B cell (primary cell): ENCODE measurements around the gene SLC35E3.

Source experiments
- EZH2 ChIP-seq: IDR thresholded peaks from 2 replicates; pipeline ENCODE4 v1.6.1; 2012; ENCODE audit warnings: borderline replicate concordance, low read depth, mild to moderate bottlenecking, moderate library complexity, low read length; ENCODE audit not compliant: insufficient read depth, poor library complexity, severe bottlenecking
- TF ChIP-seq, protein P1 (sequence below): fragments of 200-600 bp; IDR thresholded peaks from one replicate; pipeline ENCODE4 v1.8.0; 2022; ENCODE audit warnings: antibody characterized with exemption, mild to moderate bottlenecking

DNA sequence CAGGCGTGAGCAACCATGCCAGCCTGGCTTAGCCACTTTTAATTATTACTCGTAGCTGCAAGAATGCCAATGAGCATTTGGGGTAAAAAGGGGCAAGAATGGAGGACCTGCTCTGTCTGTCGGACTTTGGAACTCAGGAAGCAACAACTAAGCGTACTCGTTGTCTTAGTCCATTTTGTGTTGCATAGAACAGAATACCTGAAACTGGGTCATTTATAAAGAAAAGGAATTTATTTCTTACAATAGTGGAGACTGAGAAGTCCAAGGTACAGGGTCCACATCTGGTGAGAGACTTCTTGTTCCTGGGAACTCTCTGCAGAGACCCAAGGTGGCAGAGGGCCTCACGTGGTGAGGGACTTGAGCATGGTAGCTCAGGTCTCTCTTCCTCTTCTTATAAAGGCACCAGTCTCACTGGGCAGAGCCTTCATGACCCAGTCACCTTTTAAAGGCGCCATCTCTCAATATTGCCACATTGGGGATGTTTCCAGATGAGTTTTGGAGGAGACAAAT, 29.2 kb downstream of the SLC35E3 start:
- TF ChIP-seq, protein P1, sequence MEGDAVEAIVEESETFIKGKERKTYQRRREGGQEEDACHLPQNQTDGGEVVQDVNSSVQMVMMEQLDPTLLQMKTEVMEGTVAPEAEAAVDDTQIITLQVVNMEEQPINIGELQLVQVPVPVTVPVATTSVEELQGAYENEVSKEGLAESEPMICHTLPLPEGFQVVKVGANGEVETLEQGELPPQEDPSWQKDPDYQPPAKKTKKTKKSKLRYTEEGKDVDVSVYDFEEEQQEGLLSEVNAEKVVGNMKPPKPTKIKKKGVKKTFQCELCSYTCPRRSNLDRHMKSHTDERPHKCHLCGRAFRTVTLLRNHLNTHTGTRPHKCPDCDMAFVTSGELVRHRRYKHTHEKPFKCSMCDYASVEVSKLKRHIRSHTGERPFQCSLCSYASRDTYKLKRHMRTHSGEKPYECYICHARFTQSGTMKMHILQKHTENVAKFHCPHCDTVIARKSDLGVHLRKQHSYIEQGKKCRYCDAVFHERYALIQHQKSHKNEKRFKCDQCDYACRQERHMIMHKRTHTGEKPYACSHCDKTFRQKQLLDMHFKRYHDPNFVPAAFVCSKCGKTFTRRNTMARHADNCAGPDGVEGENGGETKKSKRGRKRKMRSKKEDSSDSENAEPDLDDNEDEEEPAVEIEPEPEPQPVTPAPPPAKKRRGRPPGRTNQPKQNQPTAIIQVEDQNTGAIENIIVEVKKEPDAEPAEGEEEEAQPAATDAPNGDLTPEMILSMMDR, result no peak
- TF ChIP-seq EZH2, result no peak
